Breast epithelium (tissue), 3 donors: ENCODE results near the gene VMP1.

Experiments used
- POLR2A ChIP-seq: fragments of 450-650 bp; IDR thresholded peaks from one replicate; pipeline ENCODE4 v1.6.1; 2016; ENCODE audit warnings: antibody characterized with exemption, mild to moderate bottlenecking, moderate library complexity
- POLR2AphosphoS5 ChIP-seq, 3 donors: sonication (generic); formaldehyde crosslinking; IDR thresholded peaks; one replicate each; pipeline ENCODE4 v1.6.1; 2017; ENCODE audit warnings: antibody characterized with exemption in 3 of 3
- TF ChIP-seq, protein P1 (sequence below), 3 donors: fragments of 450-650 bp; IDR thresholded peaks; one replicate each; pipeline ENCODE4 v1.5.1; 2016 to 2017; ENCODE audit warnings: antibody characterized with exemption in 3 of 3, mild to moderate bottlenecking in 3 of 3, moderate library complexity in 3 of 3

DNA sequence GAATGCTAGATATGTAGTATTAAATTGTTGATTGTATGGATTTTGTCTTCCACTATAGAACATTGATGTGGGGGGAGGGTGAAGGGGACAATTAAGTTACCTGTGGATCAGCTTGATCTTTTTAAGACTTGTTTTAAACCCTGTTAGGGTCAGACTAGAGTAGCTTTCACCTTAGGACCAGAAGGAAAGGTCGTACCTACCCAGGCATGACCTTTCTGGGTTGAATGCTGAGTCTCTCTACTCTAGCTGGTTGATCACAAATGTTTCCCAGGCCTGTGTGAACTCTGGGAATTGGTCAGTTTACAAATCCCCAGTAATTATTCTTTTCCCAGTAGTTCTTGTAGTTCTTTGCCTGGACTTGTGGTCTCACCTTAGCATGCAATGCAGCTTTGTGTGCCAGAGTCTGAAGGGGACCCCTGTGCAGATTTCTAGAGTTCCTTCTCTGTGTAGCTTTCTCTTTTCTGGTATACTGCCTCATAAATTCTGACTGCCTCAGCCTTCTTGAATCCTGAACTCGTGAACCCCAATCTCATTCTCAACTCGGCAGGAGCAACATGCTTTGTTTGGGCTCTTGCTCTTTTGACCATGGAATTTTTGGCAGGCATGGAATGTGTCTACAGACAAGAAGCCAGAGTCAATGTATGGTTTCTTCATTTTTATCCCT lies 54.1 kb downstream of the VMP1 start:
- TF ChIP-seq, protein P1, sequence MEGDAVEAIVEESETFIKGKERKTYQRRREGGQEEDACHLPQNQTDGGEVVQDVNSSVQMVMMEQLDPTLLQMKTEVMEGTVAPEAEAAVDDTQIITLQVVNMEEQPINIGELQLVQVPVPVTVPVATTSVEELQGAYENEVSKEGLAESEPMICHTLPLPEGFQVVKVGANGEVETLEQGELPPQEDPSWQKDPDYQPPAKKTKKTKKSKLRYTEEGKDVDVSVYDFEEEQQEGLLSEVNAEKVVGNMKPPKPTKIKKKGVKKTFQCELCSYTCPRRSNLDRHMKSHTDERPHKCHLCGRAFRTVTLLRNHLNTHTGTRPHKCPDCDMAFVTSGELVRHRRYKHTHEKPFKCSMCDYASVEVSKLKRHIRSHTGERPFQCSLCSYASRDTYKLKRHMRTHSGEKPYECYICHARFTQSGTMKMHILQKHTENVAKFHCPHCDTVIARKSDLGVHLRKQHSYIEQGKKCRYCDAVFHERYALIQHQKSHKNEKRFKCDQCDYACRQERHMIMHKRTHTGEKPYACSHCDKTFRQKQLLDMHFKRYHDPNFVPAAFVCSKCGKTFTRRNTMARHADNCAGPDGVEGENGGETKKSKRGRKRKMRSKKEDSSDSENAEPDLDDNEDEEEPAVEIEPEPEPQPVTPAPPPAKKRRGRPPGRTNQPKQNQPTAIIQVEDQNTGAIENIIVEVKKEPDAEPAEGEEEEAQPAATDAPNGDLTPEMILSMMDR (IDR thresholded peaks at IDR 0.05) = no peak
- TF ChIP-seq POLR2A (no peak), POLR2AphosphoS5 (IDR thresholded peaks at IDR 0.05) (no peak)
